OCI-M1 (cell line): ENCODE measurements around the gene PIGS.
"Not testable (repeated sequence)": the region's sequence is repeated elsewhere in the genome, so short reads cannot be mapped to it uniquely, and the experiment has no call there.

Experiments
- DNase-seq: peaks from one replicate; lab custom pipeline; 2025; lab: John Stamatoyannopoulos, UW

PIGS gene

GRCh38 chr17:28571361-28572122 lies at the start of gene PIGS:
Gene PIGS (minus strand): TSS chr17:28571524. CDS start chr17:28571496, 28 bp downstream.
- DNase-seq = peak; percentile 99

DNA sequence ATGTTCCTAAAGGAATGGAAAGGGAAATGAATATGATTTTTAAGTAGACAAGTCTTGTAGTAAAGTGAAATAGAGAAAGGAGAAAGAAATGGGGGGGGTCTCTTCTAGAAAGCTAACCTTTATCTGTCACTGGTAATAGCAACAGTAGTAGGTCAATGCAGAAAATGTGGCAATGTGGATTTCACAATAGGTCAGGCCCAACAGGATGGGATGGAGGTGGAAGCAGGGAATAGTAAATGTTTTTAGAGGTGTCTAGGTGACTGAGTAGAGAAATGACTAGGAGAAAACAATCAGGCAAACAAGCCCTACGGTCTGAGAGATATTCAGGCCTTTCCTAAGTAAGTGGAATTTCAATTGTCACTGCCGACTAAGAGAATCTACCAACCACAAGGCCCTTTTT lies 48.7 kb upstream of the PIGS start:
- DNase-seq = no peak

GRCh38 chr17:28618464-28618863 lies 47.1 kb upstream of the PIGS start:
- DNase-seq = no peak

- no peak for DNase-seq
Observed at GRCh38 chr17:28616281-28616680, 45.0 kb upstream of the PIGS start.

DNA sequence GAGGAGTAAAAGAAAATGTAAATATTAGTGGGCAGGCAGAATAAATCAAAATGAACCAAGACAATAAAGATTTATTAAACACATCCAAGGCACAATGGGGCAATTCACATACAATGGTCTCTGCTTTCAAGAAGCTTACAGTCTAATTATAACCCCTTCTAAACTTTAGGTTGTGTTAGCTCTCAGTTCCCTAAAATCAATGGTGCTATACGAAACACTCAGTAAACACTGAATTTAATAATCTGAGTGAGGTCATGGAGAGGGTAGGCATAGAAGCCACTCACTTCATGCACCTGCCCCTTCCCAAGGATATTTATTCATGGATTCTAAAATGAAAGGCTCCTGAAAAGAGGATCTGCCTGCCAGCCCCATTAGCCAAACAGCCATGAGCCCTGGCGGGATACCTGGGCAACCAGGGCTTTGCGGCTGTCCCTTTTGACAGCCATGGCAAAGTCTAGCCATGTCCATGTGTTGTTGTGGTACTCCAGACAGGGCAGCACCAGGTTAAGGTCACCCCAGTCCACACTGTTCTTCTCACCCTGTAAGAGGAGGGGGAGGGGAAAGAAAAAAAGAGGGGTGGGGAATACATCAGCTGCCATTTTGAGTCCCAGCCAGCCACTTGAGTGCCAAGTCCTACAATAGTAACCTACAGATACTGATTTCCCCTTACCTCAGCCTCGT lies 44.1 kb upstream of the PIGS start:
- DNase-seq = no peak

DNA sequence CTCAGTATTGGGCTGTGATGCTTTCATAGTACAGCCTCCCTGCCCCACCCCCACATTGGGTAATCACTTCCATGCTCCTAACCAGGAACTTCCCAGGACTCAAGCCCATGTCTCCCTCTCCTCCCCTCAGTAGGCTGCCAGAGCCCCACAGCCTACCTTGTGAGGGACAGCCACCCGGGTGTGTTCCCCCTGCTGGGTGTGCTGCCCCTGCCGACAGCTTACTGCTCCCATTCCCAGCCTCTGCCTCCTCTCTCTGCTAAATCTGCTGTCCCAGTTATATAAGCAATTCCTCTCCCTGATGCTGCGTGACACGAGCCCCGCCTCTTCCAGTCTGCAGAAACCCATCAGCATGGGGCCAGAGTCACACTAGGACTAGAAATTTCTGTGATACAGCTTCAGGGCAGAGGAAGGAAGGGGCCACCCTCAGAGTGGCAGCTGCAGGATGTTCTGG lies 42.6 kb upstream of the PIGS start, which contains the start of gene RSKR:
Gene RSKR, minus strand, starts transcription at position 255 of the 451 bp plus-strand sequence. Its CDS starts 24 bp downstream, at position 231.
- DNase-seq = no peak

DNA sequence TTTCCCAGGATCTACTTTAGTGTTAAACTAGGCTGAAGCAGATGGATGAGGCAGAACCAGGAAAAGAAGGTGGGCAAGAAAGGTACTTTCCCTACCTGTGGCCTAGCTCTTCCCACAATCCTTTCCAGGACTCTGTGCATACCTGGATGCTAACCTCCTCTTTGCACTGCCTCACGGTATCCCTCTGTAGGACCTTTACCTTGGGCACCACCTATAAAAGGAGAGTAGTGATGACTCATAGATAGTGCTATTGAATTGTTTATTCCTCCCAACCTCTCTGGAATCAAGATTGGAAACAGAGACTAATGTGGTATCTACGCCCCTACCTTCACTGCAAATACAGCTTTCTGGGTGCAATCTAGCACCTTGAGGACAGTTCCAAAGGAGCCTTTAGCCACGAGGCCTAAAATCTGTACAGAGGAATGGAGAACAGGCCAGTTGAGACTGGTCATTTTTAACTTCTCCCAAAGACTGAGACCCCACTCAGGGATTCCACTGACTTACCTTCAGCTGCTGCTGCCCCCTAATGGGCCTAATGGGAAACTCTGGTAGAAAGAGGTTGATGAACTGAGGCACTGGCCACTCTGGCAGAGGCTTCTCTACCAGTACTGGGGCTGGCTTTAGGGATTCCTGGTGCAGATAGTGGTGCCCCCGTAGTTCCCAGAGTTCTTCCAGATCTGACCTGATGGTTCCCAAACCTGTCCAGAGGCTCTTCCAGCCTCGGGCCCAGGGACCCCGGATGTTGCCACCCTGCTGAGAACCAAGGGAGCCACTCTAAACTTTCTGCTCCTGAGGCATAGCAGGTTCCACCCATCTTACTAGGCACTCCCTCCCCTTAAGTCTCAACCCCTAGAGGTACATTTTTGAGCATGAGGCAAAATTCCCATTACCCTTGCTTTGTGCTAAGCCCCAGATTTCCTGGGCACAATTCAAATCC lies 41.9 kb upstream of the PIGS start:
- DNase-seq = peak; percentile 60

DNA sequence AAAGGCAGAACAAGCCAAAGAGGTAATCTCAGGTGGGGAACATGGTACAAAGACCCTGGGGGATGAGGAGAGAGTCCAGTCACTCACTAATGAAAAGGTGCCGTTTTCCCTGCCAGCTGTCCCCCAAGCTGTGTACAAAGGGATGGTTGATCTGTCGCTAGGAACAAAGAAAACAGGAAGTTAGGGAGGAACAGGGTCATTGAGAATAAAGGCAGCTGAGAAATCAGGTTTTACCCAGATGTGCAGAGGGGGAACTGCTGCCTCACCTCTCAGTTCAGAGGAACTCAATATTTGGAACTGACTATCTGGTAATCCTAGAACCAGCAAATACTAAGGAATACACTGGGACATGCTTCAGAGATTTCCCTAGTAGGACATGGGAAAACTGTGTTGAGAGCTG lies 41.2 kb upstream of the PIGS start:
- no peak for DNase-seq

DNA sequence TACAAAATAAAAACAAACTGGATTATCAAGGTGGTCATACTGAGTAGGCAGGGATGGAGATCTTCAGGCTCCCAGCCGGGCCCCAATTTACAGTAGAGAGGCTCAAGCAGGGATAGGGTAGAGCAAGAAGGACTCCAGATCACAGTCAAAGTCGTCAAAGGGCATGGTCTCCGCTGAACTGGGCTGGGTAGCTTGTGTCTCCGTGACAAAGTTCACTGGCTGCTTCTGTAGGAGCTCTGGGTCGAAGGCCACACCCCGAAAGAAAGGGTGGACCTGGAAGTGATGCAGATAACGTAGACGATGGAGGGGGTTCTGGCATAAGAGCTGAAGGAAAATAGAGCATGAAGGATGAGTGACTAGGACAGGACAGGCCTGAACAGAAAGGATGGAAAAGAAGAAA lies 39.1 kb upstream of the PIGS start:
- no peak for DNase-seq

GRCh38 chr17:28604031-28604430 lies 32.7 kb upstream of the PIGS start:
- not testable (repeated sequence) for DNase-seq

DNA sequence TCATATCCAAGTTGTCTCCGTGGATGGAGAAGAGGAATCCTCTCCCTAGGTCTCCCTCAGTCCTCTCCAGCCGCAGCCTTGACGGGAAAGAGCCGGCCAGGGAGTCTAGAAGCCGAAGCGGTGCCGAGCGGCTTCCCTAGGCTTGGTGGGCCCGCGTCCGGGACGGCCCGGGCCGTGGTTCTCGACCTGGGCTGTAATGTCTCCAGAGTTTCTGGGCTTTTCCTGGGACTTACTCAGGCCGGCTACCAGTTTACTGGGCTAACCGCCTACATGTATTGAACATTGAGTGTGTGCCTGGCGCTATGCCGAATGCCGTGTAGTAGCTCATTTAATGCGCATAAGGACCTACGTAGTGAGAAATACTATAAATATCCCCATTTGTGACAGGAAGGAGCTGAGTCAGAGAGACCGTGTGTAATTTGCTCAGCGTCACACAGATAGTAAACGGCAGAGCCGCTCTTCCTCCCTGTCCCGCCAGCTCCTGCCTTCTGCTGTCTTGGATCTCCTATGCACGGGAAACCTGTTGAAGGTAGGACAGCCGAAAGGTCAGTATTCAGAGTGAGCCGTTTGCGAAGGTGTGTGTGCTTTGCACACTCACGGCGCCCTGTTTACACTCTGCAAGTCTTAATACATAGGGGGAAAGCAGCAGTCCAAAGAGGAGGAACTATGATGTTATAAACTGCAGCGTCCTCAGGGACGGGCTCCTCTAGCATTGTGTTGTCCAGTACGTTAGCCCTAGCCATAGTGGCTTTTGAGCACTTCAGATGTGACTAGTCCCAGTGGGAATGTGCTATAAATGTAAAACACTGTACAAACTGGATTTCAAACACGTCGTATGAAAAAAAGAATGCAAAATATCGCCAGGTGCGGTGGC lies 28.2 kb upstream of the PIGS start:
- DNase-seq = peak; percentile 94

- DNase-seq = peak; percentile 99
Observed at GRCh38 chr17:28598799-28599310, 27.5 kb upstream of the PIGS start, which contains the start of gene SPAG5. Gene SPAG5 (minus strand): TSS chr17:28599025. CDS start chr17:28598946, 79 bp downstream.

GRCh38 chr17:28598389-28598788 lies 27.1 kb upstream of the PIGS start:
- DNase-seq = no peak

- DNase-seq = peak; percentile 54
Observed at GRCh38 chr17:28597606-28598383, 26.5 kb upstream of the PIGS start.

GRCh38 chr17:28592260-28592659 lies 20.9 kb upstream of the PIGS start:
- no peak for DNase-seq

DNA sequence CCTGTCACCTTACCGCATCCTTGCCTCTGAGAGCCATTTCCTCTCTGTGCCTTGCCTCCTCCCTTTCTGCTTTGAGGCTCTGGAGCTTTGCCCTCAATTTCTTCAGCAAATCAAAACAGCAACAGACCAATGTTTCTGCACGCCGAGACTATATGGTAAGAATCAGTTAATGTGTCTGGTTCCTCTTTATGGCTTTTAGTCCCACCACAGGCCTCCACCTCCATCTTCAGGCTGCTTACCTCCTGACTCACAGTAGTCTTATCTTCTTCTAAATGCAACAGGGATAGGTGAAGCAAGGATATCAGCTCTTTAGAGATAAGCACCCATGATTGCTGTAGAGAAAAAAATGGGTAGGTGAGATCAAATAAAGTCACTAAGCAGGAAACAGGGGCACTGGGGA lies 14.5 kb upstream of the PIGS start:
- no peak for DNase-seq

DNA sequence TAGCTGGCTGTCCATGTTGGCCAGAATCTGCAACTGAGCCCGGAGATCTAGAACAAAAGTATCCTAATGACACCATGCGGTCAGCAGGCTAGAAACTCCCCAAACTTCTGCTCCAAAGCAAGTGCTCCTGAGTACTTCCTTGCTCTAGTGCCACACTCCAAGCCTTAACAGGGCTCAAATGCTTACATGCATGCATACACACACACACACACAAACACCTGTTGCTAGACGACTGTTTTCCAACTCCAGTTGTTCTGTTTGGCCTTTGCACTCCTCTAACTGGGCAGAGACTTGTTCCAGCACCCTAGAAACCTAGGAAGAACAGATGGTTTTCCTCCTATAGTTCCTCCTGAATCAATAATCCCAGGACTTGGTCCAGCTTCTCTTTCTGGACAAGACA lies 13.1 kb upstream of the PIGS start:
- DNase-seq = no peak

DNA sequence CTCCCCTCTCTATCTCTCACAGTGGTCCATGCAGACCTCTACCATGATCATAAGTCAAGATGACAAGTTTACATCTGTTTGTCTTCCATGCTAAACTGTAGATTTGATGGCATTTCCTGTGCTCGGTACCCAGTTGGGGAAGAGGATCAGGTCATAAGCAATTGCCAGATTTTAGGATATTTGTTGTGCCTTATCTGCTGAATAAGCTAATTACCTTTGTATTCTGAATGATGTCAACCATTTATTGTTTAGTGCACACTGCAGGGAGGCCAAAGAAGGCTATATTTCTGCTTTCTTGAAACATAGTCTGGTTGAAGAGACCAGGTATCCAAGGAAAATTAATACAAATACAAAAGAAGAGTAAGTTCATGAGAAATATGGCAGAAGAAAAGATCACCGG lies 11.2 kb upstream of the PIGS start:
- DNase-seq = no peak

GRCh38 chr17:28580959-28581358 lies 9.6 kb upstream of the PIGS start:
- no peak for DNase-seq

DNA sequence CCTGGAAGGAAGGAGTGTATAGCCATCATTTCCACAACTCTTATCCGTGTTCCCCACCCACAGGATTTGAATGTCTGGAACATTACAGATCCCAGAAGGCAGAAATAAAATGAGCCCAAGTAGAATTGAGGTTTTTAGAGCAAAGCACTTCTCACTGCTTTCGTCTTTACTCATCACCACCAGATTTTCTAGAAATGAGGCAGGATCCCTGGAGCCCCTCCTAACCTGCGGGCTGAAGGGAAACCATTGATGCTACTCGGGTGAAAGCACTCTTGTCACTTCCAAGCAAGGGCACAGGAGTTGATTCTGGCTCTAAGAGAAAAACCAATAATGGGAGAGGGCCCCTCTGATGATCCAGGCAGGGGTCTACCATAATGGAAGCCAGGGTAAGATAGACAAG lies 8.2 kb upstream of the PIGS start:
- no peak for DNase-seq
